ENCODE data around the gene FCRL6.

- TF ChIP-seq CTCF (IDR thresholded peaks at IDR 0.05), result no peak
- TF ChIP-seq EZH2 (IDR thresholded peaks at IDR 0.05), result no peak
Measured at GRCh38 chr1:159853417-159854115, 51.4 kb downstream of the FCRL6 start.
